GOT3 (cell line): ENCODE results near the gene FAM227B.
"Not testable (repeated sequence)": the region's sequence is repeated elsewhere in the genome, so short reads cannot be mapped to it uniquely, and the experiment has no call there.

ENCODE experiments used
- DNase-seq: peaks from one replicate; lab custom pipeline; 2025; ENCODE audit warnings: mixed read lengths; lab: John Stamatoyannopoulos, UW

The FAM227B gene, protein sequence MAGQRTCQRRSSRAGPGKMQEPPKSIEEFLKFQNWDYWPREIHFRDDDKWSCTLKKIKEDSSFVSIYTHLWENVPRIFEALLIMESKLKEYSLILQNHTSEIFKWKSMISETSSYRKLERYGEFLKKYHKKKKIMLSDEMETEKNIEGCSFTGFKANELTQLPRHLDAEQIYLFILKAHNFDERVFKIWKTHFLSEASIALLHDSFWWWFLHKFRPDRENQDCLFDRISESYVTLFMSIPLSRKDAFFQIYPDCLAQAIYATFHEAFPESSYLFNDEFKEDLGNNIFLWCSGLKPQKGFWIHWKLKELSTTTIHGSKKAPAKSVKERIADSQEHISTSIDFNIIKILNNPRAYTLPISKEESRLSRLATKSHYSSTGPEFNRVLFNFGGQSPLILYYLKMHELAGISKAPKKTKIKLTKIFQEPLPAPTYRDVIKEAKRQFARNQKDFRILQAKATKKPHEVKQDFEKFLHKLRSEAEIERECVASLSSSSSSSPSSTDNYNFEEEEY

DNA sequence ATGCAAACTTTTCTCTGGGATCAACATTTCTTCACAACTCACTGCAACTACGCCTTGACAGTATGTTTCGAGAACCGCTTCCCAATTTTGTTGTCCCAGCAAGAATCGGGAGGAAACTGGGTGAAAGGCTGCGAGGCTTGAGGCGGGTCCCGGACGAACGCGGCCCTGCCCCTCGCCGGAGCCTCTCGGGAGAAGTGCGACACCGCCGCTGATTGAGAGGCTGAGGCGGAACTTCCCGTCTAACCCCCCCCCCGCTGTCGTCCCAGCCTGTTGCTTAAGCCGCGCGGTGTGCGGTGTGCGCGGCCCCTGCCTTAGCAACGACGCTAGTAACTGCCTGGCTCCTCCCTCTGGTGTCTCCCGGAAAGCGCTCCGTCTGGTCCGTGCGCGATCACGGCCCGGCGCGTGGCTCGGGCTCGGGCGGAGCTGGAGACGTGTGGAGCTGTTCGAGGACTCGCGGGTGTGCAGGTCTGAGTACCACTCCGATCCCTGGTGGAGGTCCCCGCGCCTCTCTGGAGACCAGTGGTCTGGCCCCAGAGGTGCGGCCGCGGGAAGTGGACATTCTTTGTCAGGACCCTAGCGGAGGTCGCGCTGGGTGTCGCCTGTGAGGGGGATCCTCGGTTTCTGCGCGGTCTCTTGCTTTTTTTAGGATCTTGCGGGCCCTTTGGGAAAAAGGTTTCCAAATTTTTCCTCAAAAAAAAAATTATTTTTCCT lies at the start of gene FAM227B, which contains the start of gene DTWD1:
TSS of gene FAM227B (minus strand) at position 161 of the 711 bp plus-strand sequence. CDS start 5,647 bp downstream, outside the sequence.
TSS of gene DTWD1 (plus strand) at position 391 of the 711 bp plus-strand sequence. CDS start 4,120 bp downstream, outside the sequence.
- DNase-seq, result peak; percentile 77

DNA sequence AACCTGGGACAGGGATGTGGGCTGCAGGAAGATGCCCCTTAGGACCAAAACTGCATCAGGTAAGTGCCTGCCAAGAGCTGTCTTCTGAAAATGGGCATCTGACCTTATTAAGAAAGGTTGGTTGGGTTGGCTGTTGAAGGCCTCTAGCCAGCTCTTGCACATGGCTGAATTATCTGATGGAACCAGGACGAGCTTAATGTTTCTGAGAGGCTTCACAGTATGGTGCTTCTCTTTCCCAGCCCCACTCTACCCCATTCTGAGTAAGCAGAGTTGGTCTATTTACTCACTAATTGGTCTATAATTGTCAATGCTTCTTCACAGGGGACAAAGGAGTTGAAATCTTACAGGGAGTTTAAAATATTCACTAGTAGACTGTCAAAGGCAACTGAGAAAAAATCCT lies 48.7 kb upstream of the FAM227B start:
- no peak for DNase-seq

DNA sequence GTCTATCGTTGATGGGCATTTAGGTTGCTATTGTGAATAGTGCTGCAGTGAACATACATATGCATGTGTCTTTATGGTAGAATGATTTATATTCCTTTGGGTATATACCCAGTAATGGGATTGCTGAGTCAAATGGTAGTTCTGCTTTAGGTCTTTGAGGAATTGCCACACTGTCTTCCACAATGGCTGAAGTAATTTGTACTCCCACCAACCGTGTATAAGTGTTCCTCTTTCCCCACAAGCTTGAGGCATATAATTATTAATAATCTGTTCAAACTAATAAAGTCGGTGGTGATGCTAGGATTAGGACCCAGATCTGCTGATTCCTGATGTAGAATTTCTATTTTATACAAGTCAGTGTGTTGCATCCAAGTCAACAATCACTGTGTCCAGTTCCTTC lies 45.9 kb upstream of the FAM227B start:
- DNase-seq, result not testable (repeated sequence)

- DNase-seq, result no peak
Observed at GRCh38 chr15:49664716-49665115, 44.1 kb upstream of the FAM227B start.

GRCh38 chr15:49656734-49657133 lies 36.1 kb upstream of the FAM227B start:
- no peak for DNase-seq

GRCh38 chr15:49652922-49653321 lies 32.3 kb upstream of the FAM227B start:
- DNase-seq, result no peak

DNA sequence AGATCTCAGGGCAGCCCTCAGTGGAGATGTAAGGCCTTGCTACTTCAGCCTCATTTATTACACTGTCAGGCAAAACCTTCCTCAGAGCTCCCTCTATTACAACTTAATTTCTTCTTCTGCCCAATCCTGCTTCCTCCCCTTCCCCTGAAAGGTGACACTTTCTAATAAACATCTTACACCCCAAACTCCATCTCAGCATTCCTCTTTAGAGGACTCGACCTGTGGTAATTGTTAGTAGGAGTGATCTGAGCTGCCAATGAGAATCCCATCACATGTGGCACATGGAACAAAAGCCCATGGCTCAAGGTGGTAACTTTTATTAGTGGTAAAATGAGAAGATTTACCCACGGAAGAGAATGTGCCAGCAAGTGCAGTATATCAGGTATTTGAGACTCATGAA lies 30.1 kb upstream of the FAM227B start:
- DNase-seq, result no peak

DNA sequence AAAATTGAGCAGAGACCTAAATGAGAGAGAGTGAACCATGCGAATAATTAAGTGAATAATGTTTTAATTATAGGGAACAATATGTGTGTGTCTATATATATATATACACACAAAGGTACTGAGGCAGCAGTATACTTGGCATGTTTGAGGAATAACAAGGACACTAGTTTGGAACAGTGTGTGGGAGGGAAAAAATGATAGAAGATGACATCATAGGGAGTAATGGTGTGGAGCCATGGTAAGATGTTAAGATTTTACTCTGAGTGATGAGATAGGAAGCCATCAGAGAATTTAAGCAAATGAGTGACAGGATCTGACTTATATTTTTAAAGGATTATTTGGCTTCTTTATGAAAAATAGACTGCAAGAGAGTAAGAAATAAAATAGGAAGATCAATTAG lies 29.4 kb upstream of the FAM227B start:
- no peak for DNase-seq

DNA sequence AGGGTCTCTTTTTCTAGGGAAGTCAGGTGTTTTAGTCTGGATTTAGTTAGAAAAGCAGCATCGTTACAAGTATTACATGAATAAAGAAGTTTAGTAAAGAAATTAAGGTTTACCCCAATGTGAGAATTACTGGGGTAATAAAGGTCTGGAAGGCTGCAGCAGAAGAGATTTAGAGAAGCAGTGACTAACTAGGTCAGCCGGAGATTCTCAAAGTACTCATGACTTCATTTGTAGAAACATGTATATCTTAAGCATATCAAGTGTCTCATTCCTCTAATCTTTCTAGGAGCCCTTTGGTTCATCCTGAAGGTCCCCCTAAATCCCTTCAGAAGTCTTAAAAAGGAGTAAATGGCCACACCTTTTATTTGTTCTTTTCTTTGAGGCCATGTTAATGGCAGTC lies 26.3 kb upstream of the FAM227B start:
- DNase-seq, result no peak

DNA sequence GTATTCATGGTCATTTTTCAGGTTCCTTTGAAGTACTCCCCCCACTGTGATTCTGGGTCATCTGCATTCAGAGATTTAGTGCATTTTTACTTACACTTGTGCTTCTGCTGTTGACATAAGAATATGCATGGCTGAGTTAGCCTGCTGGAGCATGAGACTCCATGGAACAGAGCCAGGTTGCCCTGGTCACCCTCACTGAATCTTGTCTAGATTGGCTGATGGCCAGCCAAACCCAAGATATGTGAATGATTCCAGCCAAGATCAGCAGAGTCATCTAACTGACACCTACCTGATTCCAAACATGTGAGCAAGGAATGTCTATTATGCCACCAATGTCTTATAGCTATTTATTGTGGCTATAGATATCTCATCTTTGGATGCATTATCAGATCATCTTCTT lies 25.3 kb upstream of the FAM227B start:
- DNase-seq, result no peak

GRCh38 chr15:49645277-49645676 lies 24.7 kb upstream of the FAM227B start:
- no peak for DNase-seq

- no peak for DNase-seq
Observed at GRCh38 chr15:49644364-49644794, 23.8 kb upstream of the FAM227B start.

GRCh38 chr15:49637857-49638256 lies 17.2 kb upstream of the FAM227B start:
- no peak for DNase-seq

DNA sequence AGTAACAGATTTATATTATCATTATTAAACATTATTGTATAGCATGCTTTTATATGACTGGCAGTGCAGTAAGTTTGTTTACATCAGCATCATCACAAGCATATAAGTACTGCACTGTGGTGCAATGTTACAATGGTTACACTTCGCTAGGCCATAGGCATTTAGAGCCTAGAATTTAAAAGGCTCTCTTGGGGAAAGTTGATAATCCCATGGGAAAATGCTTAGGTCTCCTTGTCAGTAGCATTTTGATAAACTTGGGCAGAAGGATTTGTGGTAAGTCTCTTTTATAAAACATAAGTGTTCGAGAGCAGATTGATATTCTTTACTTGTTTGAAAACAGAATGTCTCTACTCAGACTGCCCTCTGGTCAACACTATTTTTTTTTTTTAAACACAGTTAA lies 7.8 kb upstream of the FAM227B start:
- no peak for DNase-seq

- no peak for DNase-seq
Observed at GRCh38 chr15:49627407-49627877, 6.8 kb upstream of the FAM227B start.

DNA sequence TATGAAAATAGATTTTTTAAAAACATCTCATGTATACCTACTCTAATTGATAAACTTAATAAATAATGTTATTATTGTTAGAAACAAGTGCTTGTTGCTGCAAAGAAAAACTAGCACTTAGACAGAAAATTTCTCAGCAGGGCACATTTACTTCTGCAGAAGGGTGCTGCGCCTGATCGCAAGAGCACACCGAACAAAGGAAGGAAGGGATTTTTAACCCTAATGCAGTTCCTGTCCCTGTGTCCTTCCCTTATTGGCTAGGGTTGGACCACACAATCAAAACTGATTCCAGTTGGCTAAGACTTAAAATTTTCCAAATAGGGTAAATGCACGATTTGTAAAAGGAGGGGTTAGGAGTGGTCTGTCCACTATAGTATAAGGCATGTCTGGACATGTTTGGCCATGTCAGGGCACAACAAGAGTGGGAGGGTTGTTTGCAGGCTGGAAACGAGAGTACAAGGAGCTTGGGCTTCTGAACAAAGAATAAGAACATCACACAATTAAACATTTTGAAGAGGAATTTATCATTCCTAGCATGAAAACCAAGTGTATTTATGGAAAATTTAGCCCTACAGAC lies 4.9 kb upstream of the FAM227B start:
- no peak for DNase-seq

GRCh38 chr15:49624056-49624455 lies 3.4 kb upstream of the FAM227B start:
- DNase-seq, result no peak

- no peak for DNase-seq
Observed at GRCh38 chr15:49622561-49622960, 1.9 kb upstream of the FAM227B start.

GRCh38 chr15:49621887-49622286 lies 1.3 kb upstream of the FAM227B start:
- DNase-seq, result no peak

DNA sequence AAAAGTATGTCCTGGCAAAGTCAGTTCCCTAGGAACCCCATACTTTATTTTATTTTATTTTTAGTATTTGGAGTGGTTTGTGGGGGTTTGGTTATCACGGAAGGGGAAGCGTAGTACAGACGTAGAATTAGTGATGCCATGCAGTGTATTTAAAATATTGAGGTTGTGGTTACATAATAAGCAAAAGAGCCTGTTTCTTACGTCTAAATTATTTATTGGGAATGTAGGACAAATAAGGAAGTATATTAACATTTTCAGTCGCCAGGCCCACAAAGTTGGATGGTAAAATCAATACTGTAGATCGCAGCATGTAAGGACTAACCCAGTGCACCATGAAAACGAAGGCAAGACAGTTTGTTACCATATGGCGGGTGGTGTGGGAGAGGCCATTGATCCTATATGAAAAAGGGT lies 788 bp upstream of the FAM227B start:
- no peak for DNase-seq

- no peak for DNase-seq
Observed at GRCh38 chr15:49620199-49620598, 419 bp downstream of the FAM227B start.

DNA sequence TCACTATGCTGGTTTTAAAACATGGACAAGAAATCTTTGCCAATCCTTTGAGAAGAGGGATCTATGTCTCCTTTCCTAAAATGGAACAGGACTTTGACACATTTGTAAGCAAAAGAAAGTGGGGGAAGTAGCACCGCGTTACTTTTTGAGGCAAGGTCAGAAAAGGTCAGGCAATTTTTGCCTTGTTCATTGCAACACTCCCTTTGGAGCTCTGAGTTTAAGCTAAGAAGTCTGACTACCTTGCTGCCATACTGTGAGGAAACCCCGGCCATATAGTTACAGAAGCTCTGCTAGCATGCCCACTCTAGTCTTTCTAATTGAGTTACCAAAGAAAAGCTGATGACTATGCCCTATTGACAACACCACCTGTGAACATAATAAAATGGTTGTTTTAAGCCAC lies 1.4 kb downstream of the FAM227B start:
- DNase-seq, result no peak
